Midbrain (tissue), 1 donor: ENCODE results near the gene TLCD1.

Experiments used
- DNase-seq: peaks from one replicate; lab custom pipeline; 2025; lab: John Stamatoyannopoulos, UW

TLCD1 gene

GRCh38 chr17:28686296-28686695 lies 39.7 kb downstream of the TLCD1 start:
- DNase-seq: no peak

GRCh38 chr17:28685366-28685765 lies 40.7 kb downstream of the TLCD1 start:
- DNase-seq: no peak

- peak; percentile 91 for DNase-seq
These were observed 41.1 kb downstream of the TLCD1 start for GRCh38 chr17:28684963-28685362.

GRCh38 chr17:28682655-28683054 lies 43.4 kb downstream of the TLCD1 start:
- no peak for DNase-seq

GRCh38 chr17:28675980-28676379 lies 50.1 kb downstream of the TLCD1 start:
- DNase-seq: no peak

- no peak for DNase-seq
These were observed 50.5 kb downstream of the TLCD1 start for GRCh38 chr17:28675490-28675889.
